Osteocyte (in vitro differentiated cells): ENCODE measurements around the gene CYB561. TPM values are rescaled to one million over a fixed set of nuclear protein-coding genes. Genes with fewer than 3 reads are reported as not detected.

Source experiments
- DNase-seq: peaks from one replicate; pipeline ENCODE4 v3.0.0; 2021; ENCODE audit warnings: mixed read lengths; ENCODE audit not compliant: unreplicated experiment; ENCODE audit errors: extremely low spot score
- H3K27ac Mint-ChIP-seq: one replicate; pipeline ENCODE4 v1.8.0; 2021; ENCODE audit warnings: mild to moderate bottlenecking, mixed read lengths; ENCODE audit not compliant: unreplicated experiment
- H3K27me3 Mint-ChIP-seq: one replicate; pipeline ENCODE4 v1.8.0; 2021; ENCODE audit warnings: mixed read lengths; ENCODE audit not compliant: unreplicated experiment
- H3K36me3 Mint-ChIP-seq: one replicate; pipeline ENCODE4 v1.8.0; 2021; ENCODE audit warnings: mixed read lengths; ENCODE audit not compliant: unreplicated experiment
- H3K4me1 Mint-ChIP-seq: one replicate; pipeline ENCODE4 v1.8.0; 2021; ENCODE audit warnings: mixed read lengths; ENCODE audit not compliant: unreplicated experiment
- H3K4me3 Mint-ChIP-seq: one replicate; pipeline ENCODE4 v1.8.0; 2021; ENCODE audit warnings: mild to moderate bottlenecking, moderate library complexity, mixed read lengths; ENCODE audit not compliant: unreplicated experiment
- H3K9me3 Mint-ChIP-seq: one replicate; pipeline ENCODE4 v1.8.0; 2021; ENCODE audit warnings: mixed read lengths; ENCODE audit not compliant: unreplicated experiment
- CTCF ChIP-seq: fragments of 200-600 bp; sonication (generic); IDR thresholded peaks from 2 replicates; pipeline ENCODE4 v1.5.0; 2021; ENCODE audit warnings: antibody characterized with exemption, mild to moderate bottlenecking, moderate library complexity
- total RNA-seq: library from RNA; stranded (reverse); gene quantifications from 2 replicates; pipeline ENCODE4 v1.2.1, GENCODE V29; 2021

The CYB561 gene
- total RNA-seq, 1 donor from 2014 or later, result 5.7 TPM

- DNase-seq, result no peak
- H3K4me3 Mint-ChIP-seq, result no peak overlapping the region
- no peaks in the 10 kb centered on the region for H3K9me3 Mint-ChIP-seq
- peaks cover 11% of the 10 kb centered on the region for H3K27me3 Mint-ChIP-seq
- peaks cover 13% of the 10 kb centered on the region for H3K4me1 Mint-ChIP-seq
- no peak overlapping the region for H3K27ac Mint-ChIP-seq
- H3K36me3 Mint-ChIP-seq, result no peaks in the 10 kb centered on the region
- TF ChIP-seq CTCF, result no peak
Observed at GRCh38 chr17:63479495-63480184, 33.5 kb upstream of the CYB561 start.

- H3K4me3 Mint-ChIP-seq, result peak overlapping the region; percentile 26
- DNase-seq, result no peak
- H3K36me3 Mint-ChIP-seq, result no peaks in the 10 kb centered on the region
- H3K27me3 Mint-ChIP-seq, result peaks cover 16% of the 10 kb centered on the region
- H3K9me3 Mint-ChIP-seq, result no peaks in the 10 kb centered on the region
- H3K4me1 Mint-ChIP-seq, result peaks cover 13% of the 10 kb centered on the region
- H3K27ac Mint-ChIP-seq, result no peak overlapping the region
- TF ChIP-seq CTCF, result peak; percentile 72
Observed at GRCh38 chr17:63478814-63479494, 32.8 kb upstream of the CYB561 start.

- no peak for TF ChIP-seq CTCF
- Mint-ChIP-seq H3K4me1 (peaks cover 13% of the 10 kb centered on the region), H3K36me3 (no peaks in the 10 kb centered on the region), H3K27me3 (peaks cover 19% of the 10 kb centered on the region), H3K27ac (no peak overlapping the region), H3K4me3 (peak overlapping the region; percentile 79), H3K9me3 (no peaks in the 10 kb centered on the region)
- no peak for DNase-seq
Observed at GRCh38 chr17:63477480-63478440, 31.7 kb upstream of the CYB561 start.

- peaks cover 13% of the 10 kb centered on the region for H3K4me1 Mint-ChIP-seq
- H3K4me3 Mint-ChIP-seq, result peak within 1 kb of the TSS; percentile 79
- no peak for DNase-seq
- no peaks in the 10 kb centered on the region for H3K36me3 Mint-ChIP-seq
- no peak within 1 kb of the TSS for H3K27ac Mint-ChIP-seq
- no peaks in the 10 kb centered on the region for H3K9me3 Mint-ChIP-seq
- peaks cover 20% of the 10 kb centered on the region for H3K27me3 Mint-ChIP-seq
- no peak for TF ChIP-seq CTCF
Observed at GRCh38 chr17:63476854-63477479, 30.9 kb upstream of the CYB561 start, which contains the start of gene ACE. Gene ACE, plus strand, starts transcription at chr17:63477061. Its CDS starts 34 bp downstream, at chr17:63477095.
